ENCODE measurements around the gene SLC16A6. TPM values are rescaled to one million over a fixed set of nuclear protein-coding genes. Genes with fewer than 3 reads are reported as not detected.

Gene SLC16A6
- total RNA-seq, 4 donors from 2014 or later: 0.13 to 1.8 (median 0.46) TPM

- no peaks in the 10 kb centered on the region for H3K9me3 ChIP-seq
- no peak for DNase-seq
- H3K4me1 ChIP-seq: no peaks in the 10 kb centered on the region
- H3K27me3 ChIP-seq: no peaks in the 10 kb centered on the region
- no peaks in the 10 kb centered on the region for H3K36me3 ChIP-seq
- WGBS, 2 donors: 92 to 96% methylated on average over 8 of the region's 8 CpGs
- H3K27ac ChIP-seq: no peak overlapping the region
- intact Hi-C loops (cut with DNase I): no loop called here
- no peak overlapping the region for H3K4me3 ChIP-seq (replicated peaks in 1 of 3)
- TF ChIP-seq, protein P1, sequence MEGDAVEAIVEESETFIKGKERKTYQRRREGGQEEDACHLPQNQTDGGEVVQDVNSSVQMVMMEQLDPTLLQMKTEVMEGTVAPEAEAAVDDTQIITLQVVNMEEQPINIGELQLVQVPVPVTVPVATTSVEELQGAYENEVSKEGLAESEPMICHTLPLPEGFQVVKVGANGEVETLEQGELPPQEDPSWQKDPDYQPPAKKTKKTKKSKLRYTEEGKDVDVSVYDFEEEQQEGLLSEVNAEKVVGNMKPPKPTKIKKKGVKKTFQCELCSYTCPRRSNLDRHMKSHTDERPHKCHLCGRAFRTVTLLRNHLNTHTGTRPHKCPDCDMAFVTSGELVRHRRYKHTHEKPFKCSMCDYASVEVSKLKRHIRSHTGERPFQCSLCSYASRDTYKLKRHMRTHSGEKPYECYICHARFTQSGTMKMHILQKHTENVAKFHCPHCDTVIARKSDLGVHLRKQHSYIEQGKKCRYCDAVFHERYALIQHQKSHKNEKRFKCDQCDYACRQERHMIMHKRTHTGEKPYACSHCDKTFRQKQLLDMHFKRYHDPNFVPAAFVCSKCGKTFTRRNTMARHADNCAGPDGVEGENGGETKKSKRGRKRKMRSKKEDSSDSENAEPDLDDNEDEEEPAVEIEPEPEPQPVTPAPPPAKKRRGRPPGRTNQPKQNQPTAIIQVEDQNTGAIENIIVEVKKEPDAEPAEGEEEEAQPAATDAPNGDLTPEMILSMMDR (IDR thresholded peaks at IDR 0.05): no peak
- TF ChIP-seq POLR2A (IDR thresholded peaks at IDR 0.05): no peak
Observed at GRCh38 chr17:68327823-68328557, 37.1 kb upstream of the SLC16A6 start.

DNA sequence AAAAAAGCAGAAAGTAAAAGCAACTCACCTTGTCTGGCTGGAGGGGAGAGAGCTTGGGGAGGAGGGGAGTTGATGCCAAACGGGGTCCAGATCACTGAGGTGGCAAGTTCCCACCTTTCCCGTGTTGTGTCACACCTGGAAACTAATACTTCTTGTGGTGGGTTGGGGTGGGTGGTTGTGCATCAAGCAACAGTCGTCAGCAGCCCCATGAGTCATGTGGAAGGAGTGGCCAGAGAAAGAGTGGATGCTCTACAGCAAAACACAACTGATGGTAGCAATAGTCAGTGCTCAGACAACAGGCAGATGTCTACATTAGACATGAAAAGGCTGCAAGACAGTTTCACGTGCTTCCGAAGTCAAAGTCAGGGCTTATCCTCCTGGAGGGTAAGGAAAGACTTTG is 35.8 kb upstream of the SLC16A6 start:
- Histone ChIP-seq H3K4me3 (replicated peaks in 1 of 3) (no peak overlapping the region), H3K4me1 (no peaks in the 10 kb centered on the region), H3K27ac (no peak overlapping the region), H3K27me3 (no peaks in the 10 kb centered on the region), H3K36me3 (no peaks in the 10 kb centered on the region), H3K9me3 (no peaks in the 10 kb centered on the region)
- no peak for DNase-seq
- TF ChIP-seq POLR2A (IDR thresholded peaks at IDR 0.05): no peak
- TF ChIP-seq, protein P1 (IDR thresholded peaks at IDR 0.05): no peak
- intact Hi-C loops (cut with DNase I): no loop called here
- WGBS, 2 donors: 76 to 89% methylated on average over 5 of the region's 5 CpGs

DNA sequence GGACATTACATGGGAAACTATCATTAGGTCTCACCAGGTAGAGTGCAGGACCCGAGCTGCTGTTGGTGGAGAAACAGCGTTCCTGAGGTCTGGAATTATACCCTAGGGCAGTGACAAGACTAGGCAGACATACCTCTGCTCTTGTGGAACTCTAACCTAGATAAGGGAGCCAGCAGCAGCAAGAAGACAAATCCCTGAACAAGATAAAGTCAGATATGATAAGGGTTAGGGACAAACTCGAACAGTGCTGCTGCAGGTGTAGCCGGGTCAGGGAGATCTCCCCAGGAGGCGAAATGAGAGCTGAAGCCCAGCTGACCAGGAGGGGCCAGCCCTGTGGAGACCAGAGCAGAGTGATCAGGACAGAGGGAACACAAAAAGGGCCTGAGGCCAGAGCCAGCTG is 35.0 kb upstream of the SLC16A6 start:
- no peak overlapping the region for H3K4me3 ChIP-seq (replicated peaks in 1 of 3)
- no peaks in the 10 kb centered on the region for H3K27me3 ChIP-seq
- DNase-seq: no peak
- no peaks in the 10 kb centered on the region for H3K9me3 ChIP-seq
- TF ChIP-seq POLR2A (IDR thresholded peaks at IDR 0.05): no peak
- TF ChIP-seq, protein P1 (IDR thresholded peaks at IDR 0.05): no peak
- intact Hi-C loops (cut with DNase I): no loop called here
- 66 to 85% methylated on average over 5 of the region's 5 CpGs for WGBS, 2 donors
- H3K36me3 ChIP-seq: no peaks in the 10 kb centered on the region
- no peak overlapping the region for H3K27ac ChIP-seq
- no peaks in the 10 kb centered on the region for H3K4me1 ChIP-seq

- H3K27ac ChIP-seq: no peak overlapping the region
- TF ChIP-seq POLR2A (IDR thresholded peaks at IDR 0.05): no peak
- TF ChIP-seq, protein P1 (IDR thresholded peaks at IDR 0.05): no peak
- no peaks in the 10 kb centered on the region for H3K36me3 ChIP-seq
- intact Hi-C loops (cut with DNase I): no loop called here
- no peaks in the 10 kb centered on the region for H3K27me3 ChIP-seq
- H3K9me3 ChIP-seq: no peaks in the 10 kb centered on the region
- 99 to 100% methylated on average over 8 of the region's 8 CpGs for WGBS, 2 donors
- H3K4me1 ChIP-seq: no peaks in the 10 kb centered on the region
- DNase-seq: no peak
- no peak overlapping the region for H3K4me3 ChIP-seq (replicated peaks in 1 of 3)
Observed at GRCh38 chr17:68324654-68325336, 33.9 kb upstream of the SLC16A6 start.

- Histone ChIP-seq H3K27me3 (no peaks in the 10 kb centered on the region), H3K4me1 (no peaks in the 10 kb centered on the region), H3K4me3 (replicated peaks in 1 of 3) (no peak overlapping the region), H3K27ac (no peak overlapping the region), H3K9me3 (no peaks in the 10 kb centered on the region), H3K36me3 (no peaks in the 10 kb centered on the region)
- DNase-seq: no peak
- TF ChIP-seq, protein P1 (IDR thresholded peaks at IDR 0.05): no peak
- TF ChIP-seq POLR2A (IDR thresholded peaks at IDR 0.05): no peak
- intact Hi-C loops (cut with DNase I): no loop called here
- 87 to 89% methylated on average over 10 of the region's 10 CpGs for WGBS, 2 donors
Observed at GRCh38 chr17:68324114-68324513, 33.2 kb upstream of the SLC16A6 start.
